Motor neuron (in vitro differentiated cells): ENCODE measurements around the gene P4HTM. TPM values are rescaled to one million over a fixed set of nuclear protein-coding genes. Genes with fewer than 3 reads are reported as not detected.

Experiments
- ATAC-seq, 8 experiments: fragments of 200-7000 bp; cut with Tn5 transposase; replicated peaks in 6 of 8; 2 replicates each; pipeline ENCODE4 v1.8.0; 2021; ENCODE audit warnings: mild to moderate bottlenecking in 8 of 8, moderate library complexity in 8 of 8
- H3K27ac ChIP-seq, 2 donors: fragments of 250-450 bp; sonication (Bioruptor Pico); 2 replicates each; pipeline ENCODE4 v1.9.0; 2021; ENCODE audit warnings: antibody characterized with exemption in 2 of 2, mild to moderate bottlenecking in 2 of 2, moderate library complexity in 1 of 2
- H3K4me1 ChIP-seq, 2 donors: fragments of 250-450 bp; sonication (Bioruptor Pico); replicated peaks in 1 of 2; 2 replicates each; pipeline ENCODE4 v1.6.1; 2021; ENCODE audit warnings: antibody characterized with exemption in 2 of 2, mild to moderate bottlenecking in 2 of 2, moderate library complexity in 1 of 2
- H3K4me3 ChIP-seq, 5 donors: fragments of 250-450 bp; sonication (Bioruptor Pico); 2 replicates each; pipeline ENCODE4 v1.9.0; 2021; ENCODE audit warnings: antibody characterized with exemption in 5 of 5, mild to moderate bottlenecking in 5 of 5, moderate library complexity in 4 of 5
- WGBS, 10 experiments: fragments of 450-650 bp; shearing (Covaris generic); methylation state at CpG; one replicate each; pipeline ENCODE4 v1.0.0; 2022; 5-methylcytosine and 5-hydroxymethylcytosine counted together
- in situ Hi-C, 9 experiments: fragments of 400-800 bp; cut with MboI; loops; one replicate each; pipeline ENCODE4 v1.15.0; 2021; ENCODE audit warnings: low sequenced_read_pairs in 9 of 9, low pct_unique_long_range_greater_than_20kb in 2 of 9; ENCODE audit not compliant: unreplicated experiment in 9 of 9
- total RNA-seq, 8 experiments: library from RNA; unstranded; fragments of 300-600 nt; gene quantifications; 2 replicates each; pipeline versions ENCODE4 v1.2.3 to v1.2.4, GENCODE V29; 2022

The P4HTM gene, protein sequence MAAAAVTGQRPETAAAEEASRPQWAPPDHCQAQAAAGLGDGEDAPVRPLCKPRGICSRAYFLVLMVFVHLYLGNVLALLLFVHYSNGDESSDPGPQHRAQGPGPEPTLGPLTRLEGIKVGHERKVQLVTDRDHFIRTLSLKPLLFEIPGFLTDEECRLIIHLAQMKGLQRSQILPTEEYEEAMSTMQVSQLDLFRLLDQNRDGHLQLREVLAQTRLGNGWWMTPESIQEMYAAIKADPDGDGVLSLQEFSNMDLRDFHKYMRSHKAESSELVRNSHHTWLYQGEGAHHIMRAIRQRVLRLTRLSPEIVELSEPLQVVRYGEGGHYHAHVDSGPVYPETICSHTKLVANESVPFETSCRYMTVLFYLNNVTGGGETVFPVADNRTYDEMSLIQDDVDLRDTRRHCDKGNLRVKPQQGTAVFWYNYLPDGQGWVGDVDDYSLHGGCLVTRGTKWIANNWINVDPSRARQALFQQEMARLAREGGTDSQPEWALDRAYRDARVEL
- total RNA-seq = 10 to 100 TPM in 7 of 8 experiments, 1 to 10 TPM in 1; 4.9 to 94.0 (median 29.6) TPM

DNA sequence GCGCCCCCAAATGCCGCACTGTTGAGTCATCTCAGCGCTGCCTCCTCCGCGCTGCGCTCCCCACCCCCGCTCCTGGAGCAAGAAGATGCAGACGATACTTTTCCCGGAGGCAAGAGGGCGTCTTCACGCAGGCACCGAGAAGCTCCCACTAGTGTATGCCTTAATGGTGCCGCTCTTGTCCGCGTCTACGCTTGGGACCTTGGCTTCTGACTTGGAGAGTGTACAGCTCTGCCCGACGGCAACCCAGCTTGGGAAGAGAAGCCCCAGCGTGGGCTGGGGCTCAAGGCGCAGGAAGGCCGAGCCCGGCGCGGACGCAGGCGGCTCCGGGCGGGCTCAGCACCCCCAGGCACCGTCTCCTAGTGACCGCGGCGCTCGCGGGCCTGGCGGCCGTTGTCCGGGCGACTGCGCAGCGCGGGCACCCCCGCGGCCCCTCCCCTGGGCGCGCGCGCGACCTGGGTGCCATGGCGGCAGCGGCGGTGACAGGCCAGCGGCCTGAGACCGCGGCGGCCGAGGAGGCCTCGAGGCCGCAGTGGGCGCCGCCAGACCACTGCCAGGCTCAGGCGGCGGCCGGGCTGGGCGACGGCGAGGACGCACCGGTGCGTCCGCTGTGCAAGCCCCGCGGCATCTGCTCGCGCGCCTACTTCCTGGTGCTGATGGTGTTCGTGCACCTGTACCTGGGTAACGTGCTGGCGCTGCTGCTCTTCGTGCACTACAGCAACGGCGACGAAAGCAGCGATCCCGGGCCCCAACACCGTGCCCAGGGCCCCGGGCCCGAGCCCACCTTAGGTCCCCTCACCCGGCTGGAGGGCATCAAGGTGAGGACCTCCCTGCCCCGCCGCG is at the start of gene P4HTM:
P4HTM (plus strand) TSS at position 446 of the 840 bp plus-strand sequence; CDS start at position 462, 16 bp downstream.
- ATAC-seq = peak; percentile 75 to 88 (median 86)
- H3K4me1 ChIP-seq = peaks cover 17 to 22% of the 10 kb centered on the region in 2 donors
- peak within 1 kb of the TSS; percentile 50 to 90 (median 57) for H3K4me3 ChIP-seq
- in situ Hi-C loops = loop anchor here in 2 of 9 experiments (10.0 to 25.0 kb wide), 2 partner anchors 447 to 455 kb away; partner anchors contain the start of gene NICN1 (in 1 of the 2)
- peak within 1 kb of the TSS; percentile 83 to 87 for H3K27ac ChIP-seq
- WGBS, 10 experiments = 0 to 3% (median 0%) methylated on average over 3 to 13 of the region's 91 CpGs; no CpG with 5 or more reads in 4 of the 10 experiments

DNA sequence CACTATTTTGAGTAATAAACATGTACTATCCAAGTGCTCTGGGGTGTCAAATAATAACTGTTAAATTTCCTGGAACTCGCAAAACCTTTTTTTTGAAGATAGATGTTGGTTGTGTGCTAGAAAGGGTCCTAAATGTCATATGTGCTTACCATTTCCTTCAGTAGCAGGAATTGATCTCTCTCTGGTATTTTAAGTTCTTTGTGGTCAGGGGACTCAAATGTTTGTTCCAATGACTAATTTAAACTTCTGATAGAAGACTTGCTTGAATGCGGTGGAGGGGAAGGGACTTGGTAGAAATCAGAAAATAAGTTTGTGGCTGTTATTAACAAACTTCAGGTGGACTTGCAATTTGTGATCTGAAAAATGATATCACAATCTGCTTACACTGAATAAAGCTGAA is 44.6 kb upstream of the P4HTM start:
- Histone ChIP-seq H3K4me3 (no peak overlapping the region), H3K27ac (no peak overlapping the region), H3K4me1 (no peaks in the 10 kb centered on the region)
- in situ Hi-C loops = no loop called here
- ATAC-seq = no peak
- 83 to 100% (median 100%) methylated on average over 1 to 2 of the region's 2 CpGs; no CpG with 5 or more reads in 2 of the 10 experiments for WGBS, 10 experiments

DNA sequence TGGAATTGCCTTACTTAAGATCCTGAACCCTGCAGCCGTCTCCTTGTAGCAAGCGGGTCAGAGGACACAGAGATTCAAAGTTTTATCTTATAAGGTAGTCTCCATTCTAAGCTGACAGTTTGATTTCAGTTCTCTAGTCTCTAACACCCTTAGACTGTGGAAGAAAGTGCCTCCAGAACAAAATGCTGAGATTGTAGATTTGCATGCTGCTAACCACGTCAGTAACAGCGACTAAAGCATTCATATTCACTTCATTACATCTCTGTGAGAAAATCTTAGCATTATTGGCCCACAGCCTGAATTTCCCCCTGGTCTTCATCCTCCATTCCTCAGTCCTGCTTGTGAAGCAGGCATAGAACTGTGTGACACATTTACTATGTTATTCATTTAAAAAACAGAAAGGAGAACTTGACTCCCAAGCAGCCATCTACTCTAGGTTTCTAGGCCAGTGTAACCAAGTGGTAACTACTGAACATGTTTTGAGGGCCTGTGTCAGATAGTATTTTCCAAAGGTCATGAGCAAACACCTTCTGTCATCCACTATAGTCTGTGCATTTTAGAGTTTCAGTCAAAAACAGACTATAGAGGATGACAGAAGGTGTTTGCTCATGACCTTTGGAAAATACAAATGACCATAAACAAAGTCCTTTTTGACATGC is 44.0 kb upstream of the P4HTM start:
- 22 to 100% (median 68%) methylated on average over 2 to 4 of the region's 4 CpGs; no CpG with 5 or more reads in 2 of the 10 experiments for WGBS, 10 experiments
- Histone ChIP-seq H3K27ac (no peak overlapping the region), H3K4me3 (no peak overlapping the region), H3K4me1 (no peaks in the 10 kb centered on the region)
- peak in 4 of 8 experiments; percentile 45 to 89 (median 70) for ATAC-seq
- in situ Hi-C loops = no loop called here

DNA sequence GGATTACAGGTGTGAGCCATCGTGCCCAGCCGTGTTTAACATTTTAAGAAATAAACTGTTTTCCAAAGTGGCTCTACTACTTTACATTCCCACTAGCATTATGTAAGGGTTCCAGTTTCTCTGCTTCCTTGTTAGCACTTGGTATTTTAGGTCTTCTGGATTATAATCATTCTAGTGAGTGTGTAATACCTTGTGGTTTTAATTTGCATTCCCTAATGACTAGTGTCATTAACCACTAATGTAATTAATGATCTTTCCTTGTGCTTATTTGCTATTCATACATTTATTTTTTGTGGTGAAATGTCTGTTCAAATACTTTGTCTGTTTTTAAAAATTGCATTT is 40.7 kb upstream of the P4HTM start:
- no peak overlapping the region for H3K27ac ChIP-seq
- in situ Hi-C loops = no loop called here
- H3K4me1 ChIP-seq = no peaks in the 10 kb centered on the region
- 79 to 83% methylated on average over 2 of the region's 2 CpGs; no CpG with 5 or more reads in 8 of the 10 experiments for WGBS, 10 experiments
- ATAC-seq = no peak
- no peak overlapping the region for H3K4me3 ChIP-seq

DNA sequence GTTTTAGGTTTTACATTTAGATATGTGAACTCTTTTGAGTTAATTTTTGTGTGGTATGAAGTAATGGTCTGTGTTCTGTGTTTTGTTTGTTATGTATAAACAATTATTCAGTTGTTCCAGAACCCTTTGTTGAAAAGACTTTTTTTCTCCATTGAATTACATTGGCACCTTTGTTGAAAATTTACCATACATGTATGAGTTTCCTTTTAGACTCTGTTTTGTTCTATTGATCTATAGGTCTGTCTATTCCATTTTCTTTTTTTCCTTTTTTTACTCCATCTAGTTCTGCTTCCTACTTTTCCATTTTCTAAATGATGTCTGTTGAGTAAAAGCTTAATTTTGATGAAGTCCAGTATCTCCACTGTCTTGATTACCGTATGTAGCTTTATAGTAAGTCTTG is 40.0 kb upstream of the P4HTM start:
- in situ Hi-C loops = no loop called here
- ATAC-seq = no peak
- Histone ChIP-seq H3K4me3 (no peak overlapping the region), H3K4me1 (no peaks in the 10 kb centered on the region), H3K27ac (no peak overlapping the region)
- 71 to 100% (median 89%) methylated on average over 1 of the region's 1 CpG; no CpG with 5 or more reads in 2 of the 10 experiments for WGBS, 10 experiments

DNA sequence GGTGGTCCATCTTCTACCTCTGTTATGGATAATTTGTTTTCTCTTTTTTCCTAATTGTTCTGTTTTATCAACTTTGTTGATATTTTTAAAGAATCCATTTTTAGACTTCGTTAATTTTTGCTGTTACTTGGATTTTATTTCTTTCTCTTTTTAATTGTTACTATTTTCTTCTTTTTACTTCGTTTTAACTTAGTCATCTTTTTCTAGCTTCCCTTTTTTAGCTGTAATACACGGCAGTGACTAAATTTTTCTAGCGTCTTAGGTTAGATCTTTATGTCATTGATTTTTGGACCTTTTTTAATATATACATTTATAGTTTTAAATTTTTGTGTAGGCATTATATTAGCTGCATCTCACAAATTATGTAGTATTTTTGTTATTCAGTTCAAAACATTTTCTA is 38.3 kb upstream of the P4HTM start:
- Histone ChIP-seq H3K4me3 (no peak overlapping the region), H3K27ac (no peak overlapping the region), H3K4me1 (no peaks in the 10 kb centered on the region)
- no peak for ATAC-seq
- 80 to 100% (median 97%) methylated on average over 2 to 4 of the region's 4 CpGs for WGBS, 10 experiments
- in situ Hi-C loops = no loop called here

DNA sequence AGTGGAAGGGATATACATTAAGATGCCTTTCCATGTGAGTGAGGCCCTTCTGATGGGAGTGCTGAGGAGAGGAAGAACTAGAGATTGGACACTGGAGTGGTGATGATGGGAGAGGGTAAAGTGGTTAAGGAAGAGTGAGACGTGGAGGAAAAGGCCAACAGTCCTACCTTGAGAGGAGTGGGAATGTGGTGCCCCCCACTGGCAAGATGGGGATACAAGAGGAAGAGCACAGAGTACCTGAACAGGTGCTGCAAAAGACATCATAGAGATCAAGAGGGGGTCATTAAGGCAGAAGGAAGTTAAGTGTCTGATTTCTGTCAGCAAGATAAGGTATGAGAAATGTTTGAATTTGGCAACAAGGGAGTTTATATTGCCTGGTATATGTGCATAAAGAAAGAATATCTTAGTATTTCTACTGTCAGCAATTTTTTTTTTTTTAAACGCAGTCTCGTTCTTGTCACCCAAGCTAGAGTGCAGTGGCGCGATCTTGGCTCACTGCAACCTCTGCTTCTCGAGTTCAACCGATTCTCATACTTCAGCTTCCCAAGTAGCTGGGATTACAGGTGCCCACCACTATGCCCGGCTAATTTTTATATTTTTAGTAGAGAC is 37.4 kb upstream of the P4HTM start:
- peak in 3 of 8 experiments; percentile 33 to 42 (median 39) for ATAC-seq
- Histone ChIP-seq H3K4me3 (no peak overlapping the region), H3K27ac (no peak overlapping the region), H3K4me1 (no peaks in the 10 kb centered on the region)
- in situ Hi-C loops = no loop called here
- WGBS, 10 experiments = 60 to 100% (median 91%) methylated on average over 1 to 8 of the region's 8 CpGs

DNA sequence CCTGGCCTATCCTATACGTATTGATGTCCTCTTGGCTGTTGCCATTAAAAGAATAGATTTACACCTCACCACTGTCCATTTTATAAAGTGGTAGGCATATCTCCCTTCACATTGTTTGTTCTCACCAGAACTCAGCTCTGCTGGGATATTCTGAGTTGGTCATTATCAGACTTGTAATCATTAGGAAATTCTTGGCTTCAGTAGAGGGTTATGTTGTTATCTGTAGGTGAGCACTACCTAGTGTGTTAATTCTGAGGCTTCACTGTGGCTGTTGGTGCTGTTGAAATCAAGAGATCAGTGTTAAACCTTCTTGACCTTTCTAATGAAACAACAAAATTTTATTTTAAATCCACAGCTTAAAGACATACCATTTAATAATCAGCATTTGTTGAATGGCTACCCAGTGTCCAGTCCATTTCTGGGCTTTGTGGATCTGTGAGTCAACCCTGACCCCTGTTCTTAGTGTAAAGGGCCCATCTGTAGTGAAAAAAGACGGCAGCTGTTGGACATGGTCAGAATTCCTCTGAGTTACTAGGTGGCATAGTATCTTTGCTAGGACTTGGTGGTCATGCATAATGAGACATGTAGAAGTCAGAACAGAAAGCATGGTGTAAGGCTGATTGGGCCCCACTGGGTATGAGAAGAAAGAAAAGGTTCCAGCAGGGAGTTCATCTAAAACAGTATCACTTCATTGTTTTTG is 32.9 kb upstream of the P4HTM start:
- Histone ChIP-seq H3K27ac (no peak overlapping the region), H3K4me3 (no peak overlapping the region), H3K4me1 (no peaks in the 10 kb centered on the region)
- in situ Hi-C loops = no loop called here
- ATAC-seq = no peak
- WGBS, 10 experiments = 64 to 90% (median 90%) methylated on average over 1 to 2 of the region's 2 CpGs; no CpG with 5 or more reads in 6 of the 10 experiments

DNA sequence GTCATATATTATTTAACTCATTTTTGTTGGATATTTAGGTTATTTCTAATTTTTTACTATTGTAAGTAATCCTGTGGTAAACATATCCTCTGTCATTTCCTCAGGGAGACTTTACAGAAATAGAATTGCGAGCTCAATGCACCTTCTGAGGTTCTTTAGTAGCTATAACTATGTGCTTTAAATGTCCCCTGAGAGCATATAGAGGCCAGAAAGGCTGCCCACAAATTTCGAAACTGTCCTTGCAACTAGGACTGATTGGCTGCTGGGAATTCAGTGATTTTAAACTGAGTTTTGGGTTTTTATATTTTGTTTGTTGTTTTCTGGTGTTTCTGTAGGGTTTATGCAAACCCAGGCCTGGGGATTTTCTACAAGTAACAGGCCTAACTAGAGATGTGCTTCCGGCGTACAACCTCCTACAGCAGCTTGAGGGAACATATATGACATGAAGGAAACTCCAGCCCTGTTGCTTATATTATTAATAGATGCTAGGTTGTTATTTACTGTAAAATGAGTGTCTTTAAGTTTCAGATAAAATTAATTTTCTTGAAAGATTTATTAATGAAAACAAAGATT is 29.1 kb upstream of the P4HTM start:
- in situ Hi-C loops = no loop called here
- 63 to 100% (median 83%) methylated on average over 2 to 4 of the region's 4 CpGs; no CpG with 5 or more reads in 1 of the 10 experiments for WGBS, 10 experiments
- no peaks in the 10 kb centered on the region for H3K4me1 ChIP-seq
- no peak for ATAC-seq
- H3K27ac ChIP-seq = no peak overlapping the region
- H3K4me3 ChIP-seq = no peak overlapping the region

DNA sequence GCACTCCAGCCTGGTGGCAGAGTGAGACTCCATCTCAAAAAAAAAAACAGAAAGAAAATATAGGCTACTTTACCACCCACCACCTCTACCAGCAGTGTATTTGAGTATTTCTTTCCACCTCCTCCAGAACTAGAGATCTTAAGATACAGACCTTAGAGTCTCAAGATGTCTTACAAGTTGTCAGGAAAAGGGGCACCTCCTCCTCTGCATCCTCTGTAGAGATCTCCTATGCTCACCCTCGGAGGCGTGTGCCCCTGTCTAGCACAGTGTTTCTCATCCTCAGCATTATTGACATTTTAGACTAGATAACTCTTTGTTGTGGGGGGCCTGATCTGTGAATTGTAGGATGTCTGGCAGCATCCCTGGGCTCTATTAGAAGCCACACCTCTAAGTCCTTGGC is 27.7 kb upstream of the P4HTM start:
- H3K27ac ChIP-seq = no peak overlapping the region
- H3K4me3 ChIP-seq = no peak overlapping the region
- H3K4me1 ChIP-seq = no peaks in the 10 kb centered on the region
- in situ Hi-C loops = no loop called here
- ATAC-seq = no peak
- 80 to 100% (median 90%) methylated on average over 2 of the region's 2 CpGs; no CpG with 5 or more reads in 7 of the 10 experiments for WGBS, 10 experiments

DNA sequence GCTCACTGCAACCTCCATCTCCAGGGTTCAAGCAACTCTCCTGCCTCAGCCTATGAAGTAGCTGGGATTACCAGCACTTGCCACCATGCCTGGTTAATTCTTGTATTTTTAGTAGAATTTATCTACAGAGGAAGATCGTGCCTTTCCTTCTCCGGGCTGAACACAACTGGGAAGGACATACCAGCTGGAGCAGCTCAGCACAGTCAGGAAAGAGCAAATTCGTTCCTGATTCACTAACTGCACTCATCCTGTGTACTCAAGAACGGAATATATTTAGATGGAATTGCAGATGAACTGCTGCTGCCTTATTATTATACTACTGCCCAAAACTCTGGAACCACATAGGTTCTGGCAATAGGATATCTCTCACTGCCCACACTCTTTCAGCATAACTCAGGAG is 27.1 kb upstream of the P4HTM start:
- in situ Hi-C loops = no loop called here
- ATAC-seq = peak in 1 of 8 experiments; percentile 34
- WGBS, 10 experiments = 40 to 84% (median 61%) methylated on average over 1 to 4 of the region's 4 CpGs; no CpG with 5 or more reads in 4 of the 10 experiments
- Histone ChIP-seq H3K27ac (no peak overlapping the region), H3K4me3 (no peak overlapping the region), H3K4me1 (no peaks in the 10 kb centered on the region)
